GM23248 (cell line): ENCODE measurements around the gene PHOSPHO1. TPM values are rescaled to one million over a fixed set of nuclear protein-coding genes. Genes with fewer than 3 reads are reported as not detected.

Experiments used
- DNase-seq: peaks from one replicate; pipeline ENCODE4 v3.0.0-alpha.2; 2015
- H2AFZ ChIP-seq: fragments of 200-600 bp; sonication (generic); 2 replicates; pipeline ENCODE4 v1.6.1; 2016; ENCODE audit warnings: antibody characterized with exemption
- H3F3A ChIP-seq: fragments of 200-600 bp; sonication (generic); 2 replicates; pipeline ENCODE4 v1.6.1; 2016; ENCODE audit warnings: mild to moderate bottlenecking, antibody characterized with exemption, mixed run types; ENCODE audit not compliant: insufficient read depth
- H3K27ac ChIP-seq: fragments of 200-600 bp; sonication (generic); 2 replicates; pipeline ENCODE4 v1.5.1; 2016; ENCODE audit warnings: mild to moderate bottlenecking
- H3K27me3 ChIP-seq: fragments of 200-600 bp; sonication (generic); replicated peaks from 2 replicates; pipeline ENCODE4 v1.6.1; 2016; ENCODE audit warnings: mild to moderate bottlenecking; ENCODE audit not compliant: insufficient read depth
- H3K36me3 ChIP-seq: fragments of 200-600 bp; sonication (generic); 2 replicates; pipeline ENCODE4 v1.6.1; 2016; ENCODE audit warnings: low read depth, mild to moderate bottlenecking
- H3K4me1 ChIP-seq: fragments of 200-600 bp; sonication (generic); 2 replicates; pipeline ENCODE4 v1.6.1; 2016; ENCODE audit warnings: mild to moderate bottlenecking; ENCODE audit not compliant: insufficient read depth
- H3K4me2 ChIP-seq: fragments of 200-600 bp; sonication (generic); one replicate; pipeline ENCODE4 v1.6.1; 2016; ENCODE audit warnings: mild to moderate bottlenecking; ENCODE audit not compliant: unreplicated experiment
- H3K4me3 ChIP-seq: fragments of 200-600 bp; sonication (generic); 2 replicates; pipeline ENCODE4 v1.5.1; 2016; ENCODE audit warnings: mild to moderate bottlenecking
- H3K79me2 ChIP-seq: fragments of 200-600 bp; sonication (generic); 2 replicates; pipeline ENCODE4 v1.6.1; 2016; ENCODE audit warnings: mild to moderate bottlenecking; ENCODE audit not compliant: insufficient read depth
- H3K9ac ChIP-seq: fragments of 200-600 bp; sonication (generic); 2 replicates; pipeline ENCODE4 v1.6.1; 2016; ENCODE audit warnings: mild to moderate bottlenecking
- H3K9me2 ChIP-seq: fragments of 200-600 bp; sonication (generic); 2 replicates; pipeline ENCODE4 v1.6.1; 2016; ENCODE audit warnings: mixed run types, mild to moderate bottlenecking, moderate library complexity; ENCODE audit not compliant: insufficient read depth
- H3K9me3 ChIP-seq: fragments of 200-600 bp; sonication (generic); one replicate; pipeline ENCODE4 v1.6.1; 2017; ENCODE audit warnings: low read depth
- H4K20me1 ChIP-seq: fragments of 200-600 bp; sonication (generic); 2 replicates; pipeline ENCODE4 v1.6.0; 2016; ENCODE audit not compliant: insufficient read depth
- EZH2 ChIP-seq: fragments of 200-600 bp; sonication (generic); IDR thresholded peaks from 2 replicates; pipeline ENCODE4 v1.6.1; 2018; ENCODE audit warnings: antibody characterized with exemption, mild to moderate bottlenecking; ENCODE audit not compliant: insufficient read depth, poor library complexity, severe bottlenecking
- EZH2phosphoT487 ChIP-seq: fragments of 200-600 bp; sonication (generic); IDR thresholded peaks from 2 replicates; pipeline ENCODE4 v1.6.1; 2018; ENCODE audit warnings: antibody characterized with exemption, moderate library complexity, mild to moderate bottlenecking, low read depth; ENCODE audit not compliant: insufficient read depth
- WGBS, 2 experiments: methylation state at CpG; one replicate each; pipeline ENCODE4 v1.1.6; 2015 to 2017; ENCODE audit warnings: low lambda C conversion rate in 2 of 2, low coverage in 1 of 2; ENCODE audit errors: missing lambda C conversion rate in 2 of 2; 5-methylcytosine and 5-hydroxymethylcytosine counted together
- in situ Hi-C: fragments of 300-500 bp; cut with MboI; formaldehyde crosslinking; loops from 2 replicates; pipeline ENCODE4 v1.15.0; 2020
- polyA plus RNA-seq: library from polyadenylated mRNA; unstranded; fragments of >200 nt; fragmentation: Nextera tagmentation; extraction: Ambion mirVana; gene quantifications from 2 replicates; pipeline ENCODE4 v1.2.1, GENCODE V29; 2016
- total RNA-seq: library from RNA; depleted of rRNA; stranded (reverse); fragments of >200 nt; shearing (Covaris generic); gene quantifications from 2 replicates; pipeline ENCODE4 v1.2.3, GENCODE V29; 2014

The PHOSPHO1 gene
- total and polyA plus RNA-seq, 2 experiments from 2014 or later: not detected

GRCh38 chr17:49219987-49220386, 10.6 kb downstream of the PHOSPHO1 start:
- WGBS, 2 experiments: 60 to 80% methylated on average over 6 to 15 of the region's 15 CpGs
- no peak for DNase-seq
- no peaks in the 10 kb centered on the region for H4K20me1 ChIP-seq
- in situ Hi-C loops: no loop called here
- H3K36me3 ChIP-seq: no peaks in the 10 kb centered on the region
- H3K79me2 ChIP-seq: no peaks in the 10 kb centered on the region
- TF ChIP-seq EZH2: no peak
- H2AFZ ChIP-seq: no peak overlapping the region
- no peak overlapping the region for H3K4me3 ChIP-seq
- no peaks in the 10 kb centered on the region for H3K9me3 ChIP-seq
- H3K27ac ChIP-seq: no peak overlapping the region
- no peaks in the 10 kb centered on the region for H3K9me2 ChIP-seq
- H3K4me2 ChIP-seq: no peak overlapping the region
- H3K9ac ChIP-seq: no peak overlapping the region
- no peaks in the 10 kb centered on the region for H3K4me1 ChIP-seq
- H3F3A ChIP-seq: no peaks in the 10 kb centered on the region
- H3K27me3 ChIP-seq: peaks cover 23% of the 10 kb centered on the region

GRCh38 chr17:49218941-49219913, 11.4 kb downstream of the PHOSPHO1 start:
- H3K4me1 ChIP-seq: no peaks in the 10 kb centered on the region
- in situ Hi-C loops: no loop called here
- H3K9me3 ChIP-seq: no peaks in the 10 kb centered on the region
- peaks cover 16% of the 10 kb centered on the region for H3K27me3 ChIP-seq
- WGBS, 2 experiments: 35 to 37% methylated on average over 21 to 37 of the region's 37 CpGs
- H3F3A ChIP-seq: no peaks in the 10 kb centered on the region
- no peak overlapping the region for H2AFZ ChIP-seq
- no peak for DNase-seq
- no peaks in the 10 kb centered on the region for H4K20me1 ChIP-seq
- H3K36me3 ChIP-seq: no peaks in the 10 kb centered on the region
- H3K79me2 ChIP-seq: no peaks in the 10 kb centered on the region
- H3K9ac ChIP-seq: no peak overlapping the region
- no peak overlapping the region for H3K4me3 ChIP-seq
- H3K4me2 ChIP-seq: no peak overlapping the region
- no peak for TF ChIP-seq EZH2
- no peak for TF ChIP-seq EZH2phosphoT487
- H3K27ac ChIP-seq: no peak overlapping the region
- H3K9me2 ChIP-seq: no peaks in the 10 kb centered on the region

- no peak for TF ChIP-seq EZH2
- TF ChIP-seq EZH2phosphoT487: no peak
- DNase-seq: no peak
- H3K9me2 ChIP-seq: no peaks in the 10 kb centered on the region
- H3F3A ChIP-seq: no peaks in the 10 kb centered on the region
- no peaks in the 10 kb centered on the region for H3K79me2 ChIP-seq
- H3K4me2 ChIP-seq: no peak overlapping the region
- H3K27ac ChIP-seq: no peak overlapping the region
- no peaks in the 10 kb centered on the region for H3K36me3 ChIP-seq
- in situ Hi-C loops: no loop called here
- 64 to 68% methylated on average over 15 to 17 of the region's 17 CpGs for WGBS, 2 experiments
- H3K4me1 ChIP-seq: no peaks in the 10 kb centered on the region
- no peak overlapping the region for H2AFZ ChIP-seq
- no peaks in the 10 kb centered on the region for H4K20me1 ChIP-seq
- peaks cover 2% of the 10 kb centered on the region; the same call in 1 of the 2 replicates for H3K27me3 ChIP-seq
- no peaks in the 10 kb centered on the region for H3K9me3 ChIP-seq
- H3K9ac ChIP-seq: no peak overlapping the region
- no peak overlapping the region for H3K4me3 ChIP-seq
Measured at GRCh38 chr17:49217651-49218413, 12.8 kb downstream of the PHOSPHO1 start.

- WGBS, 2 experiments: 54 to 60% methylated on average over 11 of the region's 11 CpGs
- Histone ChIP-seq H4K20me1 (no peaks in the 10 kb centered on the region), H3K9me2 (no peaks in the 10 kb centered on the region), H3K9me3 (no peaks in the 10 kb centered on the region), H3K4me3 (no peak overlapping the region), H3K79me2 (no peaks in the 10 kb centered on the region), H2AFZ (no peak overlapping the region), H3K4me2 (no peak overlapping the region), H3K27me3 (peaks cover 5% of the 10 kb centered on the region; the same call in 1 of the 2 replicates), H3K9ac (no peak overlapping the region), H3K27ac (no peak overlapping the region), H3F3A (no peaks in the 10 kb centered on the region), H3K36me3 (no peaks in the 10 kb centered on the region), H3K4me1 (no peaks in the 10 kb centered on the region)
- DNase-seq: no peak
- TF ChIP-seq EZH2 (no peak), EZH2phosphoT487 (no peak)
- in situ Hi-C loops: no loop called here
Measured at GRCh38 chr17:49216953-49217650, 13.5 kb downstream of the PHOSPHO1 start.
